Ovary (tissue), 9 donors: ENCODE data around the gene PTGS1. TPM values are rescaled to one million over a fixed set of nuclear protein-coding genes. Genes with fewer than 3 reads are reported as not detected.

Experiments
- DNase-seq, 5 donors: peaks; one replicate each; pipeline ENCODE4 v3.0.0-alpha.2; 2019 to 2020
- H3K27ac ChIP-seq, 2 donors: fragments of 200-600 bp; one replicate each; pipeline versions ENCODE4 v1.5.1 to v1.8.0; 2019 to 2022
- H3K27me3 ChIP-seq: fragments of 200-600 bp; one replicate; pipeline ENCODE4 v1.8.0; 2022
- H3K36me3 ChIP-seq: fragments of 200-600 bp; sonication (generic); one replicate; pipeline ENCODE4 v1.5.1; 2019
- H3K4me1 ChIP-seq: one replicate; pipeline ENCODE4 v1.8.1; 2013; ENCODE audit warnings: mild to moderate bottlenecking, moderate library complexity; ENCODE audit not compliant: insufficient read depth
- H3K4me3 ChIP-seq: fragments of 200-600 bp; sonication (generic); one replicate; pipeline ENCODE4 v1.5.1; 2017
- H3K9me3 ChIP-seq, 2 donors: fragments of 200-600 bp in 1 of 2; sonication (generic) in 1 of 2; one replicate each; pipeline versions ENCODE4 v1.5.1 to v1.8.1; 2013 to 2019; ENCODE audit warnings: mild to moderate bottlenecking in 1 of 2, moderate library complexity in 1 of 2
- EP300 ChIP-seq: sonication (generic); formaldehyde crosslinking; IDR thresholded peaks from one replicate; pipeline ENCODE4 v1.6.1; 2017; ENCODE audit warnings: antibody characterized with exemption
- POLR2A ChIP-seq: fragments of 450-650 bp; IDR thresholded peaks from one replicate; pipeline ENCODE4 v1.6.1; 2017; ENCODE audit warnings: antibody characterized with exemption, mild to moderate bottlenecking, moderate library complexity
- WGBS, 3 donors: extraction: QIAGEN DNeasy Blood & Tissue Kit in 1 of 3; methylation state at CpG; one replicate each; pipeline versions ENCODE4 v1.1.5 to v1.1.7; 2013 to 2017; 5-methylcytosine and 5-hydroxymethylcytosine counted together
- intact Hi-C, 4 donors: fragments of 100-400 bp; cut with DNase I; formaldehyde crosslinking; loops; one replicate each; pipeline versions ENCODE4 v1.11.0 to v1.15.1; 2022 to 2023
- polyA plus RNA-seq, 2 donors: library from polyadenylated mRNA; stranded (reverse); fragments of 200-250 nt in 1 of 2; fragments of 350-450 nt in 1 of 2; fragmentation: Illumina TruSeq in 1 of 2; extraction: RNeasy Lipid Tissue Mini Kit (QIAGEN cat#74804) in 1 of 2; gene quantifications; one replicate each; pipeline ENCODE4 v1.2.3, GENCODE V29; 2013 to 2014
- total RNA-seq, 7 donors: library from RNA; depleted of rRNA in 2 of 7; stranded (reverse); fragments of >200 nt in 2 of 7; fragmentation: NEBNext Ultra II Directional in 3 of 7; extraction: Animal tissue kit (Norgen Biotek cat#: 25700) in 3 of 7; gene quantifications; one replicate each; pipeline versions ENCODE4 v1.1.0 to v1.2.4, GENCODE V29; 2016 to 2023
- TF ChIP-seq, protein P1 (sequence below), 3 donors: fragments of 450-650 bp in 2 of 3; fragments of 200-600 bp in 1 of 3; IDR thresholded peaks; one replicate each; pipeline versions ENCODE4 v1.5.1 to v1.8.0; 2016 to 2022; ENCODE audit warnings: antibody characterized with exemption in 3 of 3, mild to moderate bottlenecking in 1 of 3
- donor health status: DM: no; HTN: no; CAD: no; lungs with moderate emphysema.
- donor health status: DM: no; HTN: no; CAD: no.
- donor health status: Bipolar disorder and iron deficiency.
- donor health status: DM: yes; HTN: yes; CAD: no.
- donor health status: DM: no; HTN: no; CAD: no.
- donor health status: DM: yes; HTN: yes; CAD: no.

Gene PTGS1
- total and polyA plus RNA-seq, 9 donors = 0.90 to 37.1 (median 7.0) TPM

GRCh38 chr9:122367774-122368460 lies 2.9 kb upstream of the PTGS1 start:
- TF ChIP-seq, protein P1, sequence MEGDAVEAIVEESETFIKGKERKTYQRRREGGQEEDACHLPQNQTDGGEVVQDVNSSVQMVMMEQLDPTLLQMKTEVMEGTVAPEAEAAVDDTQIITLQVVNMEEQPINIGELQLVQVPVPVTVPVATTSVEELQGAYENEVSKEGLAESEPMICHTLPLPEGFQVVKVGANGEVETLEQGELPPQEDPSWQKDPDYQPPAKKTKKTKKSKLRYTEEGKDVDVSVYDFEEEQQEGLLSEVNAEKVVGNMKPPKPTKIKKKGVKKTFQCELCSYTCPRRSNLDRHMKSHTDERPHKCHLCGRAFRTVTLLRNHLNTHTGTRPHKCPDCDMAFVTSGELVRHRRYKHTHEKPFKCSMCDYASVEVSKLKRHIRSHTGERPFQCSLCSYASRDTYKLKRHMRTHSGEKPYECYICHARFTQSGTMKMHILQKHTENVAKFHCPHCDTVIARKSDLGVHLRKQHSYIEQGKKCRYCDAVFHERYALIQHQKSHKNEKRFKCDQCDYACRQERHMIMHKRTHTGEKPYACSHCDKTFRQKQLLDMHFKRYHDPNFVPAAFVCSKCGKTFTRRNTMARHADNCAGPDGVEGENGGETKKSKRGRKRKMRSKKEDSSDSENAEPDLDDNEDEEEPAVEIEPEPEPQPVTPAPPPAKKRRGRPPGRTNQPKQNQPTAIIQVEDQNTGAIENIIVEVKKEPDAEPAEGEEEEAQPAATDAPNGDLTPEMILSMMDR (IDR thresholded peaks at IDR 0.05) = no peak
- TF ChIP-seq EP300 (no peak), POLR2A (no peak)
- Histone ChIP-seq H3K4me1 (no peaks in the 10 kb centered on the region), H3K27me3 (no peaks in the 10 kb centered on the region), H3K36me3 (no peaks in the 10 kb centered on the region), H3K9me3 (no peaks in the 10 kb centered on the region), H3K27ac (no peak overlapping the region), H3K4me3 (no peak overlapping the region)
- DNase-seq = no peak
- 86 to 89% (median 89%) methylated on average over 6 of the region's 6 CpGs for WGBS, 3 donors
- intact Hi-C loops = no loop called here

GRCh38 chr9:122368642-122369041 lies 2.2 kb upstream of the PTGS1 start:
- H3K4me1 ChIP-seq = no peaks in the 10 kb centered on the region
- no peaks in the 10 kb centered on the region for H3K9me3 ChIP-seq
- intact Hi-C loops = no loop called here
- H3K4me3 ChIP-seq = no peak overlapping the region
- no peaks in the 10 kb centered on the region for H3K27me3 ChIP-seq
- no peak overlapping the region for H3K27ac ChIP-seq
- 100% methylated on average over 1 of the region's 1 CpG for WGBS, 3 donors
- no peak for TF ChIP-seq POLR2A
- TF ChIP-seq, protein P1 (IDR thresholded peaks at IDR 0.05) = no peak
- no peak for DNase-seq
- H3K36me3 ChIP-seq = no peaks in the 10 kb centered on the region

DNA sequence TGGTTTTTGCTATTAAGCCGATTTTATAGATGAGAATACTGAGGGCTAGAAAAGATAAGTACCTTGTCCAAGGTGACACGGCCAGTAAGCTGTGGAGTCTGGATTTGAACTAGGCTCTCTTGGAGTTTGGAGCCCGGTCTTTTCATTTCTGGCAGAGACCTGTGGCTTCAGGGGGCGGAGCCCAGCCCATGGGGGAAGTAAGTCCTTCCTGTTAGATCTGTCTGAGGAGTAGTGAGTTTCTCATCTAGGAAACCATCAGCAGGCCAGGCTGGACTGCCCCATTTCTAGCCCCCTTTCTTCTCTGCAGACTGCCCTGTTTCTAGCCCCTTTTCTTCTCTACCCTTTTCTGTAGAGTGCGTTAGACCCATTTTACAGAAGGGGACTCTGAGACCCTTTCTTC lies 521 bp upstream of the PTGS1 start:
- 79 to 85% (median 84%) methylated on average over 5 of the region's 5 CpGs for WGBS, 3 donors
- H3K9me3 ChIP-seq = no peaks in the 10 kb centered on the region
- intact Hi-C loops = no loop called here
- no peak overlapping the region for H3K27ac ChIP-seq
- TF ChIP-seq, protein P1 (IDR thresholded peaks at IDR 0.05) = no peak
- TF ChIP-seq POLR2A = no peak
- TF ChIP-seq EP300 = no peak
- no peak overlapping the region for H3K4me3 ChIP-seq
- H3K4me1 ChIP-seq = peaks cover 4% of the 10 kb centered on the region
- no peaks in the 10 kb centered on the region for H3K27me3 ChIP-seq
- no peak for DNase-seq
- H3K36me3 ChIP-seq = no peaks in the 10 kb centered on the region

DNA sequence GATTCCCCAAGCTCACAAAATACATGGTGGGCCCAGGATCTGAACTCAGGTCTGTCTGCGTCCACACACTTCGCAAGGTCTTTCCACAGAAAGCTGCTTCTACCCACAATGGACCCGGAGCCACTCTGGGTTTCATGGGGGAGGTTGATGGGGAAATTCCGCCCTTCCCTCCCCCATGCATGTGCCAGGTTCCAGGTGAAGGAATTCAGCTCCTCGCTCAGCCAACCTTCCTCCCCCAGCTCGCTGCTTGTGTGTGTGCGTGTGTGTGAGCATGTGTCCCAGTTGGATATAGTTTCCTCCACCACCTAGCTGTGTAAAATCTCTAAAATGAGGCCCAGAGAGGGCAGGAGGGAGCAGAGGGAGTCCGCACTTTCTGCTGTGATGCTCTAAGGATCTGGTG lies 1.0 kb downstream of the PTGS1 start:
- Histone ChIP-seq H3K27me3 (no peaks in the 10 kb centered on the region), H3K9me3 (no peaks in the 10 kb centered on the region), H3K4me3 (no peak overlapping the region), H3K36me3 (no peaks in the 10 kb centered on the region), H3K27ac (no peak overlapping the region), H3K4me1 (peaks cover 13% of the 10 kb centered on the region)
- TF ChIP-seq, protein P1 (IDR thresholded peaks at IDR 0.05) = no peak
- TF ChIP-seq POLR2A = no peak
- TF ChIP-seq EP300 = no peak
- intact Hi-C loops = no loop called here
- no peak for DNase-seq
- 88 to 90% (median 89%) methylated on average over 8 of the region's 8 CpGs for WGBS, 3 donors
